HG03025 (cell line): Measurements from ENCODE around the gene DOCK2.

Experiments used
- ATAC-seq: cut with Tn5 transposase; IDR thresholded peaks from one replicate; pipeline ENCODE4 v1.9.1; 2021; ENCODE audit warnings: mild to moderate bottlenecking, moderate library complexity; ENCODE audit not compliant: unreplicated experiment, low FRiP score

The DOCK2 gene

GRCh38 chr5:169778622-169779596, 141.8 kb downstream of the DOCK2 start:
- peak; percentile 87 for ATAC-seq

GRCh38 chr5:169781420-169782345, 144.6 kb downstream of the DOCK2 start:
- no peak for ATAC-seq

GRCh38 chr5:169785771-169786618, 148.9 kb downstream of the DOCK2 start:
- ATAC-seq = no peak

DNA sequence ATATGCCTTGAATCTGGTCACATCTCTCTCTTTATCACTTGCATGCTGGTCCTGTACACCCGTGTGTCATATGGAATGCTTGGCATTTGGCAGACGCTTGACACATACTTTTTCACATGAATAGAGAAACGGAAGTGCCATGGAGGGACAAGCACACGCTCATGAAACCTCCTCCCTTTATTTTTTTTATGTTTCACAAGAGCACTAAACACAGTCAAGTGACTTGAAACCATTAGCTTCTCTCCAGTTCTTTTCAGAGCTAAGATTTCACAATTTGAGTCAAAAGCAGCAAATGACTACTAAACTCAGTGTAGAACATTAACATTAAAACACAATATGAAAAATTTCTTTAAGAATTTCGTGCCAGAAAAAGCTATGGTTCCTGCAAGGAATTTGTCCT, 151.1 kb downstream of the DOCK2 start:
- no peak for ATAC-seq

DNA sequence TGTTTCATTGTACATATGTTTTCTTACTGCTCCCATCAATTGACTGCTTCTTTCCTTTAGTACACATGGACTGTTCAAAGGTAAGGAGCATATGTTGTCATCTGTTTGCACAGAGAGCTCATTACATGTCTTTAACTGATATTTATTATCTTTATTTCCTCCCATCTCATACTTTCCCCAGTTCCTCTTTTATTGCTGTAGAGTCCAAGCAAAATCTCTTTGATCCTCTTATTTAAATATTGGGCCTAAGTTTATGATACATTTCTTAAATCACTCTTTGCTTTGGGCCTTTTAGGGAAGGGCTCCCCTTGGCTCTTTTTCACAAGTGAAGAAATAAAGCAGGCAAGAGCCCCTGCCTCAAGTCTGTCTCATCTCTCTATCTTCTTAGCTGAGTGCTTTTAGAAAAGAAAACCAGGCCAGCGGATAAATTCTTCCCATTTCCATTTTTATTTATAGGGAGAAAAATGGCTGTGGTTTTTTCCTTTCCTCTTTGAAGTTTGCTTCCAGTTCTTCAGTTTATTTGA, 152.4 kb downstream of the DOCK2 start:
- no peak for ATAC-seq

- no peak for ATAC-seq
Observed at GRCh38 chr5:169791251-169791650, 154.2 kb downstream of the DOCK2 start.

DNA sequence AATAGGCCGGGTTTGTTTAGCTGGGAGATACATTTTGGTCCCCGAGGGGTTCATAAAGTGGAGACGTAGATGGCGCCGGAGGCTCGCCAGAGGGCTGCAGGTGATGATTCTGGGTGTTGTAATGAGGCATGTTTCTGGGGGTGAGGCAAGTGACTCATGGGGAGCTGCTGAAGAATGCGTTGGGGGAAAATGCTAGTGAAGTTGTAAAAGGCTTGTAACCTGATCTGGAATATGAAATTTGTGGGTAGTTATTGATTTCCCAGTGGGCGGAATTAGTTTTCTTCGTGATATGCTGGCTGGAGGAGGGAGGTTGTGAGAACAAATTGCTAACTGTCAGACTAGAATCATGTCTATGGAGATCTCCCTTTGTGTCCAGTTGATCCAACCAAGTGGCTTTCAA, 158.3 kb downstream of the DOCK2 start:
- no peak for ATAC-seq

DNA sequence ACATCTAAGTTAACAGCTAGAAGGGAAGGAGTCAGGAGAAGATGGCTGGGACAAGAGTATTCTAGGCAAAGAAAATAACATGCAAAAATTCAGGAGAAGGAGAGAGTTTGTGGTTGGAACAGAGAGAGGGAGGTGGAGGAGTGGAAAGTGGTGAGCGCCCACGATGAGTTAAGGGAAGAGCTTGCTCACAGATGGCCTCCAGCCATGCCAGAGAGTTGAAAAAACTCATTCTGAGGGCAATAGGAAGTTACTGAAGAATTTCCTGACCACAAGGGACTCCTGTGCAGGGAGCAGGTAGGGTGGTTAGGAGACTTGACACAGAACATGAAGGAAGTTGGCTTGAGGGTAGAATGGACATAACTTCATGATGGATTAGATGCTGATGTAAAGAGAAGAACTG, 159.7 kb downstream of the DOCK2 start:
- ATAC-seq = no peak

GRCh38 chr5:169797577-169797976, 160.5 kb downstream of the DOCK2 start:
- no peak for ATAC-seq

- no peak for ATAC-seq
Observed at GRCh38 chr5:169798438-169798837, 161.4 kb downstream of the DOCK2 start.

GRCh38 chr5:169798906-169799660, 162.0 kb downstream of the DOCK2 start:
- ATAC-seq = no peak

DNA sequence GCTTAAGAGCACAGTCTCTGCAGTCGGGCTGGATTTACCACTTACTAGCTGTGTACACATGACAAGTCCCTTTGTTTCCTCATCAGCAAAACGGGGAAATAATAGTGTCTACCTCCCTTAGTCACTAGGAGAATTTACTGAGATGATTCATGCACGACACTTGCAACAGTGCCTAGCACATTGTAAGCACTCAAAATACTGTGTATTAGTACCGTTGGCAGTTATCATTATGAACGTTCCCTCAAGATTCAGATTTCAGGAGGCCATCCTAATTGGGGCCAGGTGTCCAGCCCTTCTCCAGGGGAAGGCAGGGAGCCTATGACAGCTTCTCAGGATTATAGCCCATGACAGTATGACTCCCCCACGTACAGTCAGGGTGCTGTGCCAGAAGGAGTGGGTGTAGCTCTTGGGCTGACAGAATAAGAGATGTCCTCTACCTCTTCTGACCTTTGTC, 164.3 kb downstream of the DOCK2 start:
- ATAC-seq = no peak

GRCh38 chr5:169801781-169802180, 164.7 kb downstream of the DOCK2 start:
- no peak for ATAC-seq

DNA sequence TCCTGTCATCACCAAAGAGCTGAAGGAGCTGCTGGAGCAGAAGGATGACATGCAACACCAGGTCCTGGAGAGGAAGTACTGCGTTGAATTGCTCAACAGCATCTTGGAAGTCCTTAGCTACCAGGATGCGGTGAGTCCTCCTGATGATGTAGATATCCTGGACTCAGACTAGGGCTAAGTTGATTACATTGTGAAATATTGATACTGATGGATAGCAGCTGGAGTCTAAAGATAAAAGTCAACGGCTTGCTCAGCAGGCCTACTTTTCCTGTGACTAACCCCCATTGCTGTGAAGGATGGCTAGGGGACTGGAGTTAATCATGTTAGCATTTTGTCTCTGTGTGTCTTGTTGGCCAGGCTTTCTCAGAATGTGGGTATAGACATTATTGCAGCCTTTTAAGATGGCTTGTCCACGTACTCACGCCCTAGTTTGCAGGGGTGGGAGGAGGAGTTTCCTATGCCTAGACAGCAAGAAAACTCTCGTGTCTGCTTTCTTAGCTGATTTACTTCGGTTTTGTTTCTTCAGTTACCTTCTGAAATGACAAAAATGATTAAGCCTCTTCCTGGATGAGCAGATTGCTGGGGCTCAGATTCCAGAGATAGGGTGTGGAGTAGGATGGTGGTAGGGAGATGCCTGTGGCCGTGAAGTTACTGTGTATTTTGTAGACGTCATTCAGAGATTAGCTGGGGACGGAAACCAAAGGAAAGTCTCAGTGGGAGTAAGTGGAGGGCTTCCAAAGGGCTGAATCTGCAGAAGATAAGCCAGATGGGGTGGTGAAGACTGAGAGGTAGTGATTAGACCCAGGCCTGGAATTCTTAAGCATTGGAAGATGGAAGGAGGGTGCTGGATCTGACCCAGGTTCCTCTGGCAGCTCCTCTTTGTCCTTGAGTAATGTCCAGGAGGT, 166.3 kb downstream of the DOCK2 start:
- ATAC-seq = no peak

GRCh38 chr5:169804861-169805260, 167.8 kb downstream of the DOCK2 start:
- ATAC-seq = no peak

GRCh38 chr5:169805527-169805934, 168.5 kb downstream of the DOCK2 start:
- ATAC-seq = peak; percentile 87

DNA sequence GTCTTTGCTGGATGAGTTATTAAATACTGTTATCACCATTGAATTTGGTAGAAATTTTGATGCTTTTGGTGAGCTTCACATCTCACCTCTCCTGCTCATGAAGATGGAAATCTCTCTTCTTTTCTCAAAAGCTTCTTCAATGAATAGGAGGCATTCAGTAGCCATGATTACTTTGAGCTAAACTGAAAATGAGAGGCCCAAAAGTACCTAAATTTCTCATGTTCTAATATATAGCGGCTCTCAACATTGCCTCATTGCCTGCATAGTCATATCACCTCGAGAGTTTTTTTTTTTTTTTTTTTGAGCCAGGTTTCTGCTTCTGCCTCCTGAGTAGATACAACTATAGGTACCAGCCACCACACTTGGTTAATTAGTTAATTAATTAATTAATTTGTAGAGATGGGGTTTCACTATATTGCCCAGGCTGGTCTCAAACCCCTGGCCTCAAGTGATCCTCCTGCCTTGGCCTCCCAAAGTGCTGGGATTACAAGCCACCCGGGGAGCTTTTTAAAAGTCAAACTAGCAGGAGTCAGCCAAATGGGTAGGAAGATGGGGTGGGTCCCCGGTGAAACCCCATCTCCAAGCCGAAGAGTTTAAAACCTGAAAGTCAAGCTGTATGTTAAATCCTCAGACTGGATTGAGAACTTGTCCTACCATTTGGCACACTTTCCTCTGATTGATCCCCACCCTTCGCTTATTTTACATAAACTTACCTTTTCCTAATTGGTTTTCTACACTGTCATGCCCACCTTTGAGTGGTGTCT, 169.0 kb downstream of the DOCK2 start:
- ATAC-seq = peak; percentile 44
